Activated CD4-positive, alpha-beta T cell treated with anti-CD3 and anti-CD28 coated beads for 36 hours (primary cell): Measurements from ENCODE around the gene MS4A4A. TPM values are rescaled to one million over a fixed set of nuclear protein-coding genes. Genes with fewer than 3 reads are reported as not detected.
"Not testable (repeated sequence)": the region's sequence is repeated elsewhere in the genome, so short reads cannot be mapped to it uniquely, and the experiment has no call there.

Experiments
- ATAC-seq: fragments of 200-7000 bp; cut with Tn5 transposase; one replicate; pipeline ENCODE4 v1.10.0; 2021; ENCODE audit warnings: mild to moderate bottlenecking, moderate library complexity
- CTCF ChIA-PET: fragments of 350-600 bp; sonication (Branson Sonifier 250); formaldehyde crosslinking; loops from one replicate; lab custom pipeline; 2021; ENCODE audit warnings: antibody characterized with exemption; lab: Charles Lee
- POLR2A ChIA-PET: fragments of 350-600 bp; sonication (Branson Sonifier 250); formaldehyde crosslinking; loops from one replicate; lab custom pipeline; 2021; ENCODE audit warnings: antibody characterized with exemption, inconsistent platforms; lab: Charles Lee
- DNase-seq: peaks from one replicate; pipeline ENCODE4 v3.0.0-alpha.2; 2020
- H3K27ac Mint-ChIP-seq: one replicate; pipeline ENCODE4 v1.8.0; 2021; ENCODE audit warnings: mixed read lengths
- H3K27me3 Mint-ChIP-seq: one replicate; pipeline ENCODE4 v1.8.0; 2021; ENCODE audit warnings: mixed read lengths
- H3K36me3 Mint-ChIP-seq: one replicate; pipeline ENCODE4 v1.8.0; 2021; ENCODE audit warnings: low read depth, mixed read lengths
- H3K4me1 Mint-ChIP-seq: one replicate; pipeline ENCODE4 v1.8.0; 2021; ENCODE audit warnings: mixed read lengths
- H3K4me3 Mint-ChIP-seq: one replicate; pipeline ENCODE4 v1.8.0; 2021; ENCODE audit warnings: mild to moderate bottlenecking, moderate library complexity, mixed read lengths
- H3K9me3 Mint-ChIP-seq: one replicate; pipeline ENCODE4 v1.8.0; 2021; ENCODE audit warnings: low read depth, mixed read lengths
- intact Hi-C, 2 experiments: fragments of 100-400 bp; cut with DNase I in 1 of 2; cut with micrococcal nuclease in 1 of 2; formaldehyde crosslinking; loops; one replicate each; pipeline versions ENCODE4 v1.14.2 to v1.15.1; 2022 to 2024; cut with DNase I, micrococcal nuclease
- total RNA-seq, 2 experiments: library from RNA; stranded (reverse); gene quantifications; one replicate each; pipeline ENCODE4 v1.2.3, GENCODE V29; 2021

Gene MS4A4A
- total RNA-seq, 2 experiments from 2014 or later: not detected

DNA sequence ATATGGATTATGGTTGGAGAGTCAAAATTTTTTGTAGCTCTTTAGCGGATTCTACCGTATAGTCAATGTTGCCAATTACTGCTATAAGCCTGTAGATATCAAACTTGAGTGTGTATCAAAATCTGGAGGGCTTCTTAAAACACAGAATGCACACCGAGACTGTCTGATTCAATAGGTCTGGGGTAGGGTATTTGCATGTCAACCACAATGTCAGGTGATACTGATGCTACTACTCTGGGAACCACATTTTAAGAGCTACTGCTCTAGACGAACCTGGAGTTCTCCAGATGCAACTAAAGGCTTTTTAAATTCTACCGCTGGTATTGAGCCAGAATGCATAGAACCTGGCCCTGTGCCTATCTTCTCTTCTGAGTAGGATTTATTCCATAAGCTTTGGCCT is 15.8 kb upstream of the MS4A4A start:
- DNase-seq (no peak), ATAC-seq (no peak)
- Mint-ChIP-seq H3K36me3 (no peaks in the 10 kb centered on the region), H3K27ac (no peak overlapping the region), H3K27me3 (peaks cover 23% of the 10 kb centered on the region), H3K4me3 (no peak overlapping the region), H3K4me1 (no peaks in the 10 kb centered on the region), H3K9me3 (peaks cover 6% of the 10 kb centered on the region)
- POLR2A ChIA-PET: no interaction called here
- CTCF ChIA-PET: interaction anchor here (0.5 to 3.0 kb wide), 10 partner anchors 10 to 354 kb away, joined by 3 to 13 read pairs (median 4); no protein-coding TSS in a partner anchor
- intact Hi-C loops: loop anchor here (1.0 to 10.0 kb wide), 5 partner anchors 80 to 354 kb away; no protein-coding TSS in a partner anchor

DNA sequence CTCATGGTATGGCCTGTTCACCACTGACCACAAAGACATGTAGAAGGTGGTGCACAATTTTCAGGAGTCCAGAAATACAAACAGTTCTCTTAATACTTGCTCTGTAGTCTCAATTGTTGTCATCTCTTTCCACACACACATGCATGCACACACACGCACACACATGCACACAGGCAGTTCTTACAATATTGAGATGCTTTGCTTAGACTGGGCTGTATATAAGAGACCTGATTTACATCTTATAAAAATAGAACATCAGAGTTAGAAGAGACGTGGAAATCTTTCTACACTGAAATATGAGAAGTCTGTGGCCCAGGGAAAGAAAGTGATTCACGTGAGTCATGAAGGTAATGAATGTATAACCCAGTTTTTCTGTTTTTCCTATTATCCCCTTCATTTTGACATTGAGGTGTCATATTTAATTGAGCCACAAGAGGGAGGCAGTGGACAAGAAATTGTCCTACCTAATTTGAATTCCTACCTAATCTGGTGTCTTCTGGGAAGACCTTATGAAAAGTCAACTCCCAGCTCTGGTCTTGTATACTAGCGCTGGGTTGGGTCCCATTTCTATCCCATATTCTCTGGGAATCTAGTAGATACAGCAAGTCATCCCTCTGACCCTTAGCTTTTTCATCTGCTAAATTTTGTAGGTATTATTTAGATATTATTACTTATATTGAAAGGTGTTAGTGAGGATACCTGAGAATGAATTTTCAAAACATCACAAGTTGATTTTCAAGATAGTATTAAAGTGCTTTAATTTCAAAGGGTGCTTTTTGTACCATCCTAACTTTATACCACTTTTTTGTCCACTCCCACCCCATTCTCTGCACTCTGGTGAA is 14.9 kb upstream of the MS4A4A start:
- DNase-seq (peak; percentile 26), ATAC-seq (peak; percentile 55)
- H3K4me1 Mint-ChIP-seq: no peaks in the 10 kb centered on the region
- peaks cover 5% of the 10 kb centered on the region for H3K9me3 Mint-ChIP-seq
- H3K4me3 Mint-ChIP-seq: no peak overlapping the region
- no peaks in the 10 kb centered on the region for H3K36me3 Mint-ChIP-seq
- CTCF ChIA-PET: interaction anchor here (0.7 to 3.0 kb wide), 16 partner anchors 9 to 1636 kb away, joined by 3 to 13 read pairs (median 4); no protein-coding TSS in a partner anchor
- H3K27me3 Mint-ChIP-seq: peaks cover 20% of the 10 kb centered on the region
- POLR2A ChIA-PET: no interaction called here
- intact Hi-C loops: loop anchor here (1.0 to 10.0 kb wide), 5 partner anchors 79 to 353 kb away; no protein-coding TSS in a partner anchor
- no peak overlapping the region for H3K27ac Mint-ChIP-seq

DNA sequence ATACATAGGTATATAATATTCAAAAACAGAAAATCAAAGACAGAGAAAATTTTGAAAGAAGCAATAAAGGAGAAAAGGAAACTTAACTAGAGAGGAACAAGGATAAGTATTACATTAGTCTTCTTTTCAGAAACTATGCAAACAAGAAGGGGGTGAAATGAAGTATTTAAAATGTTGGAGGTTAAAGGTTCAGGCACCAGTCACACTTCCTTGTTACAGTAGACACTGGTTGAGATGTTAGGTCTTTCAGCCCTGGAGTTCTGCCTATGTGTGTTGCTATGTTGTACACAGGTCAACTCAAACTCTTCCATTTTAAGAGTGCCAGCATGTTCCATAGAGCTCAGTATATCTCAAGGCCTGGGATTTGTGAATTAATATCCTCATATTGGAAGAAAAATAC is 6.0 kb upstream of the MS4A4A start:
- Mint-ChIP-seq H3K36me3 (no peaks in the 10 kb centered on the region), H3K27me3 (peaks cover 27% of the 10 kb centered on the region), H3K4me3 (no peak overlapping the region), H3K27ac (no peak overlapping the region), H3K9me3 (no peaks in the 10 kb centered on the region), H3K4me1 (no peaks in the 10 kb centered on the region)
- DNase-seq (no peak), ATAC-seq (no peak)
- ChIA-PET POLR2A (no interaction called here), CTCF (interaction anchor here (1.1 to 2.1 kb wide), 2 partner anchors 9 to 68 kb away, joined by 3 to 13 read pairs; no protein-coding TSS in a partner anchor)
- intact Hi-C loops: no loop called here

DNA sequence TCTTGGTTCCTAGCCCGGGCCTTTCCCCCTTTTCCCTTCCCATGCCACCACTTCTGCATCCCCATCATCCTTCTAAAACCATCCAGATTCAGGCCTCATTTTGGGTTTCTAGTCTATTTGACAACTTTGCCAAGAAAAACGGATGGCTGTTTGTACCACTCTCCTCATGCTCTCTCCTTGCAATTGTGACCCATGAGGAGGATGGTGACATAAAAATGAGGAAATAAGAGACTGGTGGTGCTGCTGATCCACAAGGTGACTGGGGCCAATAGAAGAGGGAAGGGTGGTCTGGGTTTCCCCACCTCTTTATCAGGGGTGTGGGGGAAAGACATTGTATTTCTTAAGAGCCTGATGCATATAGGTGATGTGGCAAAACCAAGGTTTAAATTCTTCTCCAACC is 1.0 kb downstream of the MS4A4A start:
- H3K4me3 Mint-ChIP-seq: no peak overlapping the region
- POLR2A ChIA-PET: no interaction called here
- no peak for DNase-seq
- no peaks in the 10 kb centered on the region for H3K4me1 Mint-ChIP-seq
- peaks cover 11% of the 10 kb centered on the region for H3K27me3 Mint-ChIP-seq
- intact Hi-C loops: no loop called here
- CTCF ChIA-PET: no interaction called here
- no peak overlapping the region for H3K27ac Mint-ChIP-seq
- ATAC-seq: no peak
- H3K36me3 Mint-ChIP-seq: no peaks in the 10 kb centered on the region
- H3K9me3 Mint-ChIP-seq: no peaks in the 10 kb centered on the region

DNA sequence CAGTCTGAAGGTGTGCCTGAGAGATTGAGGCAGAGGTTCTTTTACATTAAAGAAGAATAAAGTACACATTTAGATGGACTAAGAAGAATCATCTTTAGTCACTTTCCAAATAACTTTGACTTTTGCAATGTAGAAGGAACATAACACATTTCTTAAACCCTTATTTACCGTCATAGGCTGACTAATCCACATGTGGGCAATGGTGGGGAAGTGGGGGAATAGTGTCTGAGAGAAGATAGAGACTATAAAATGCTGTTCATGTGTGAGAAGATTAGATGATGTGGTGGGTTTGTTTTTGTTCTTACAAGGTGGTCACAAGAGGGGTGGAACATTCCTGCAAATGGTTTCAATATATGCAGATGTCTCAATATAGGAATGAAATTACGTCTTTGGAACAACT is 1.8 kb downstream of the MS4A4A start:
- no peak overlapping the region for H3K27ac Mint-ChIP-seq

DNA sequence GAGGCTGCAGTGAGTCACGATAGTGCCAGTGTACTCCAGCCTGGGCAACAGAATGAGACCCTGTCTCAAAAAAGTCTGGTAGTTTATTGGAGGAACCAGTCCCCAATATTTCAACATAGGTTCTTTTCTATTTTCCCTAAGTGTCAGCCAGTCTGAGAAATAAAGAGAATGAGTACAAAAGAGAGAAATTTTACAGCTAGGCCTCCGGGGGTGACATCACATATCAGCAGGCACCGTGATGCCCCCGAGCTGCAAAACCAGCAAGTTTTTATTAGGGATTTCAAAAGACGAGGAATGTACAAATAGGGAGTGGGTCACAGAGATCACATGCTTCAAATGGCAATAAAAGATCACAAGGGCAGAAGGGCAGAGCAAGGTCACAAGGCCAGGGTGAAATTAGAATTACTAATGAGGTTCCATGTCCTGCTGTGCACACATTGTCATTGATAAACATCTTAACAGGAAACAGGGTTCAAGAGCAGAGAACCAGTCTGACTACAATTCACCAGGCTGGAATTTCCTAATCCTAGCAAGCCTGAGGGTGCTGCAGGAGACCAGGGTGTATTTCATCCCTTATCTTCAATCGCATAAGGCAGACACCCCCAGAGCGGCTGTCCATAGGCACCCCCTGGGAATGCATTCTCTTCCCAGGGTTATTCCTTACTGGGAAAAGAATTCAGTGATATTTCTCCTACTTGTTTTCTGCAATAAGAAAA is 5.1 kb downstream of the MS4A4A start:
- H3K27me3 Mint-ChIP-seq, ATAC-seq, DNase-seq, H3K4me1 Mint-ChIP-seq, H3K9me3 Mint-ChIP-seq, H3K4me3 Mint-ChIP-seq, H3K27ac Mint-ChIP-seq, CTCF ChIA-PET, intact Hi-C loops, POLR2A ChIA-PET, H3K36me3 Mint-ChIP-seq: not testable (repeated sequence)

More for the DNA sequence above, 1.8 kb downstream of the MS4A4A start:
- DNase-seq (no peak), ATAC-seq (no peak)
- Mint-ChIP-seq H3K4me3 (no peak overlapping the region), H3K4me1 (no peaks in the 10 kb centered on the region), H3K27me3 (peaks cover 9% of the 10 kb centered on the region), H3K36me3 (no peaks in the 10 kb centered on the region), H3K9me3 (no peaks in the 10 kb centered on the region)
- intact Hi-C loops: no loop called here
- CTCF ChIA-PET: interaction anchor here (0.7 kb wide), 1 partner anchor 18 kb away, joined by 3 read pairs; no protein-coding TSS in a partner anchor
- POLR2A ChIA-PET: no interaction called here

DNA sequence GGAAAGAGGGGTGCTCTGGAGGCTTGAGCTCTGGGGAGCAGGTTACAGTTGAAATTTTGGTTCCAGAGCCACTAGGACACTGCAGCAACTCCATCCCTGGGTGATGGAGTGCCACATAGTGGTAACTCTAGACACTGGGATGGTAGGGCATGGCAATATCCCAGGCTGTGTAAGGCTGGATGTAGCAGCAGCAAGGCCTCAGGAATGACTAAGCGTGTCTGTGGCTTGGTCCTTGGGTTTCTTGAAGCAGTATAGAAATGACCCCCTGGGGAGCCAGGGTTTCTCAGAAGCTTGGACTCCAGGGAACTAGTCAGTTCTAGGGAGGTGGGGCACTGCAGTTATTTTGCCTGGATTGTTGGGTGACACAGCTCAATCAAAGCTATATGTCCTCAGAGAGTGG is 8.1 kb downstream of the MS4A4A start:
- ChIA-PET CTCF (interaction anchor here (1.1 kb wide), 1 partner anchor 10 kb away, joined by 3 read pairs; no protein-coding TSS in a partner anchor), POLR2A (no interaction called here)
- intact Hi-C loops: no loop called here
- ATAC-seq (no peak), DNase-seq (no peak)
- H3K36me3 Mint-ChIP-seq: no peaks in the 10 kb centered on the region
- no peak overlapping the region for H3K27ac Mint-ChIP-seq
- H3K4me1 Mint-ChIP-seq: no peaks in the 10 kb centered on the region
- H3K4me3 Mint-ChIP-seq: no peak overlapping the region
- peaks cover 4% of the 10 kb centered on the region for H3K9me3 Mint-ChIP-seq
- peaks cover 9% of the 10 kb centered on the region for H3K27me3 Mint-ChIP-seq

DNA sequence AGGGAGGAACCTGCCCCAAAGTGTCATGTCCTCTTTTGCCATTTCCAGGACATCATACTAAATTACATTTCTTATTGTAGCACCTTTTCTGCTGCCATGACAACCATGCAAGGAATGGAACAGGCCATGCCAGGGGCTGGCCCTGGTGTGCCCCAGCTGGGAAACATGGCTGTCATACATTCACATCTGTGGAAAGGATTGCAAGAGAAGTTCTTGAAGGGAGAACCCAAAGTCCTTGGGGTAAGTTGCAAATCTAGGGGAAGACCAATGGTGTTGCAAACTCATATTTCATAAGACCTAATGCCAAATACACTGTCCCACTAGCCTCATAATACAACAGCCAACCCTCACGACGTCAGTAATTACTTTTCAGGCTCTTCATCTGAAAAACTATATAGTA is 11.7 kb downstream of the MS4A4A start:
- intact Hi-C loops: no loop called here
- Mint-ChIP-seq H3K4me1 (no peaks in the 10 kb centered on the region), H3K36me3 (no peaks in the 10 kb centered on the region), H3K27ac (no peak overlapping the region), H3K9me3 (peaks cover 4% of the 10 kb centered on the region), H3K4me3 (no peak overlapping the region), H3K27me3 (peaks cover 23% of the 10 kb centered on the region)
- DNase-seq (no peak), ATAC-seq (no peak)
- ChIA-PET POLR2A (no interaction called here), CTCF (no interaction called here)

DNA sequence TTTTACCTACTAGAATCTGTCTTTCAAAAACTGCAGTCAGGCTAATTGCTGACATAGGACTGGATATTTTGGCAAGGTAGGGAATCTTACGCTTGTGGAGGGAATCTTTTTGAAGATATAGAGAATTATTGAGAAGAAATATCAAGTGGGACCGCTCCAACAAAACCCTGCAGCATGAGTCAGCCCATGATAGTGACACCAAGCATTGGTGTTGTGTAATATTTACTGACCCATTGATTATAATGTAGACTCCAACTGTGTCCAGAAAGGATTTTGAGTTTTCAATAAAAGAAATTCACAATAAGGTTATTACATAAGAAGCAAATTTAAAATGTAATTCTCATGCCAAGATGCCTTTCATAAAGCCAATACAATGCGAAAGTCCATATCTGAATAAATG is 20.7 kb downstream of the MS4A4A start:
- Mint-ChIP-seq H3K27me3 (peaks cover 26% of the 10 kb centered on the region), H3K9me3 (no peaks in the 10 kb centered on the region), H3K36me3 (no peaks in the 10 kb centered on the region), H3K4me3 (no peak overlapping the region), H3K4me1 (peaks cover under 1% of the 10 kb centered on the region), H3K27ac (no peak overlapping the region)
- intact Hi-C loops: loop anchor here in 1 of 2 experiments (10.0 kb wide), 1 partner anchor 96 kb away; no protein-coding TSS in a partner anchor
- DNase-seq (no peak), ATAC-seq (no peak)
- POLR2A ChIA-PET: no interaction called here
- CTCF ChIA-PET: interaction anchor here (1.6 kb wide), 1 partner anchor 13 kb away, joined by 3 read pairs; no protein-coding TSS in a partner anchor

DNA sequence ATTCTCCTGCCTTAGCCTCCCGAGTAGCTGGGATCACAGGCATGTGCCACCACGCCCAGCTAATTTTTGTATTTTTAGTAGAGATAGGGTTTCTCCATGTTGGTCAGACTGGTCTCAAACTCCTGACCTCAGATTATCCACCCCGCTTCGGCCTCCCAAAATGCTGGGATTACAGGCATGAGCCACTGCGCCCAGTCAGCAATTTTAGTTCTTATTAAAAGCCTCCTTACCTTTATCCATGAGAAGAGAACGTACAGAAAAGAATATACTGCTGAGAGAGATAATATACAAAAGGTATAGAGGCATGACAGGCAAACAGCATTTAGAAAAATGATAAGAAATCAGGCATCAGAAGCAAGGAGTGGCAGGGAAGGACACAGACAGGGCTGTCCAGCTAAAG is 21.4 kb downstream of the MS4A4A start:
- H3K36me3 Mint-ChIP-seq, ATAC-seq, H3K9me3 Mint-ChIP-seq, H3K4me3 Mint-ChIP-seq, POLR2A ChIA-PET, H3K27ac Mint-ChIP-seq, DNase-seq, H3K4me1 Mint-ChIP-seq: not testable (repeated sequence)
- CTCF ChIA-PET: interaction anchor here (1.5 to 1.6 kb wide), 2 partner anchors 13 to 33 kb away, joined by 3 to 4 read pairs; no protein-coding TSS in a partner anchor
- intact Hi-C loops: loop anchor here in 1 of 2 experiments (10.0 kb wide), 1 partner anchor 97 kb away; no protein-coding TSS in a partner anchor
- peaks cover 26% of the 10 kb centered on the region for H3K27me3 Mint-ChIP-seq

DNA sequence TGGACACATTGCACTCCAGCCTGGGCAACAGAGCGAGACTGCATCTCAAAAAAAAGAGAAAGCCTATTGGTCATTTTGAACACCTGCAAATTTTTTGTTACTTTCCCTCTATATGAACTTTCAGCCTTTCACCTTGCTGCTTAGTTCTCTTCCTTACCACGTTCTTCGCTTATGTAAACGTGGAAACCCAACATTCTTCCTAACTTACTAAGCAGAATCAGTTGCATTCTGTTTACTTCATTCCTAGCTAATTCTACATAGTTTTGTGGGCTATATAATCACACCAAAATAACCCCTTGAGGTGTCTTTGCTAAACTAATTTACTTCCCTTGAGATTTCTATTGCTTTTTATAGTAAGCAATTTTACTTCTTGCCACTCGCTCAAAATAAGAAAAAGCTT is 23.2 kb downstream of the MS4A4A start:
- intact Hi-C loops: loop anchor here in 1 of 2 experiments (10.0 kb wide), 1 partner anchor 99 kb away; no protein-coding TSS in a partner anchor
- ATAC-seq (no peak), DNase-seq (no peak)
- H3K27ac Mint-ChIP-seq: no peak overlapping the region
- H3K27me3 Mint-ChIP-seq: peaks cover 21% of the 10 kb centered on the region
- H3K4me1 Mint-ChIP-seq: peaks cover 24% of the 10 kb centered on the region
- POLR2A ChIA-PET: no interaction called here
- CTCF ChIA-PET: no interaction called here
- no peak overlapping the region for H3K4me3 Mint-ChIP-seq
- H3K9me3 Mint-ChIP-seq: no peaks in the 10 kb centered on the region
- no peaks in the 10 kb centered on the region for H3K36me3 Mint-ChIP-seq
